SJSA1 (cell line): ENCODE results near the gene ROBO2. TPM values are rescaled to one million over a fixed set of nuclear protein-coding genes. Genes with fewer than 3 reads are reported as not detected.

Experiments
- DNase-seq, 2 experiments: peaks; one replicate each; pipeline ENCODE4 v3.0.0-alpha.2; 2015 to 2020; ENCODE audit warnings: low spot score in 2 of 2, low read depth in 1 of 2
- H3K27ac ChIP-seq: fragments of 250-450 bp; sonication (Bioruptor Pico); 2 replicates; pipeline ENCODE4 v1.5.1; 2020; ENCODE audit warnings: mild to moderate bottlenecking, moderate library complexity
- H3K27me3 ChIP-seq: fragments of 250-450 bp; sonication (Bioruptor Pico); replicated peaks from 2 replicates; pipeline ENCODE4 v1.5.1; 2020; ENCODE audit warnings: mild to moderate bottlenecking, moderate library complexity
- H3K36me3 ChIP-seq: fragments of 250-450 bp; sonication (Bioruptor Pico); 2 replicates; pipeline ENCODE4 v1.5.1; 2020; ENCODE audit warnings: mild to moderate bottlenecking
- H3K4me1 ChIP-seq: fragments of 250-450 bp; sonication (Bioruptor Pico); replicated peaks from 2 replicates; pipeline ENCODE4 v1.6.1; 2021; ENCODE audit warnings: mild to moderate bottlenecking
- H3K4me3 ChIP-seq: fragments of 250-450 bp; sonication (Bioruptor Pico); 2 replicates; pipeline ENCODE4 v1.5.1; 2020; ENCODE audit warnings: mild to moderate bottlenecking
- H3K9me3 ChIP-seq: fragments of 250-450 bp; sonication (Bioruptor Pico); replicated peaks from 2 replicates; pipeline ENCODE4 v1.5.1; 2020; ENCODE audit warnings: mild to moderate bottlenecking
- total RNA-seq: library from RNA; depleted of rRNA; stranded (reverse); fragments of >200 nt; shearing (Covaris generic); gene quantifications from 2 replicates; pipeline ENCODE4 v1.2.3, GENCODE V29; 2014

Gene ROBO2
- total RNA-seq, 1 experiment from 2014 or later: not detected

- peaks cover 26% of the 10 kb centered on the region for H3K27me3 ChIP-seq
- H3K27ac ChIP-seq: no peak overlapping the region
- H3K4me3 ChIP-seq: no peak overlapping the region
- no peaks in the 10 kb centered on the region for H3K4me1 ChIP-seq
- H3K9me3 ChIP-seq: no peaks in the 10 kb centered on the region
- no peaks in the 10 kb centered on the region for H3K36me3 ChIP-seq
- DNase-seq: no peak
Observed at GRCh38 chr3:77040216-77040615, 317 bp downstream of the ROBO2 start.

- no peaks in the 10 kb centered on the region for H3K9me3 ChIP-seq
- H3K4me3 ChIP-seq: no peak overlapping the region
- DNase-seq: no peak
- H3K4me1 ChIP-seq: no peaks in the 10 kb centered on the region
- H3K27ac ChIP-seq: no peak overlapping the region
- H3K36me3 ChIP-seq: no peaks in the 10 kb centered on the region
- peaks cover 26% of the 10 kb centered on the region for H3K27me3 ChIP-seq
Observed at GRCh38 chr3:77040926-77041722, 1.2 kb downstream of the ROBO2 start.

- DNase-seq: no peak
- Histone ChIP-seq H3K27me3 (peaks cover 26% of the 10 kb centered on the region), H3K27ac (no peak overlapping the region), H3K36me3 (no peaks in the 10 kb centered on the region), H3K9me3 (no peaks in the 10 kb centered on the region), H3K4me1 (no peaks in the 10 kb centered on the region), H3K4me3 (no peak overlapping the region)
Observed at GRCh38 chr3:77041811-77042210, 1.9 kb downstream of the ROBO2 start.

GRCh38 chr3:77042343-77042742, 2.4 kb downstream of the ROBO2 start:
- Histone ChIP-seq H3K36me3 (no peaks in the 10 kb centered on the region), H3K27ac (no peak overlapping the region), H3K4me1 (no peaks in the 10 kb centered on the region), H3K9me3 (no peaks in the 10 kb centered on the region), H3K27me3 (peaks cover 26% of the 10 kb centered on the region), H3K4me3 (no peak overlapping the region)
- DNase-seq: no peak

- H3K4me3 ChIP-seq: no peak overlapping the region
- H3K27ac ChIP-seq: no peak overlapping the region
- peaks cover 25% of the 10 kb centered on the region for H3K27me3 ChIP-seq
- H3K36me3 ChIP-seq: no peaks in the 10 kb centered on the region
- no peaks in the 10 kb centered on the region for H3K9me3 ChIP-seq
- DNase-seq: no peak
- no peaks in the 10 kb centered on the region for H3K4me1 ChIP-seq
Observed at GRCh38 chr3:77042882-77043281, 3.0 kb downstream of the ROBO2 start.

GRCh38 chr3:77045686-77046085, 5.8 kb downstream of the ROBO2 start:
- Histone ChIP-seq H3K9me3 (no peaks in the 10 kb centered on the region), H3K36me3 (no peaks in the 10 kb centered on the region), H3K4me1 (no peaks in the 10 kb centered on the region), H3K27me3 (0 out of 2 replicates have a peak, but pooled peaks cover 5% of the 10 kb centered on the region), H3K27ac (no peak overlapping the region), H3K4me3 (no peak overlapping the region)
- no peak for DNase-seq

GRCh38 chr3:77048186-77048585, 8.3 kb downstream of the ROBO2 start:
- H3K36me3 ChIP-seq: no peaks in the 10 kb centered on the region
- no peak overlapping the region for H3K4me3 ChIP-seq
- H3K27me3 ChIP-seq: no peaks in the 10 kb centered on the region
- H3K27ac ChIP-seq: no peak overlapping the region
- no peak for DNase-seq
- no peaks in the 10 kb centered on the region for H3K4me1 ChIP-seq
- H3K9me3 ChIP-seq: no peaks in the 10 kb centered on the region

- H3K36me3 ChIP-seq: no peaks in the 10 kb centered on the region
Observed at GRCh38 chr3:77051591-77051990, 11.7 kb downstream of the ROBO2 start.

GRCh38 chr3:77052051-77052501, 12.2 kb downstream of the ROBO2 start:
- no peaks in the 10 kb centered on the region for H3K9me3 ChIP-seq
- H3K36me3 ChIP-seq: no peaks in the 10 kb centered on the region
- H3K4me1 ChIP-seq: no peaks in the 10 kb centered on the region
- H3K27me3 ChIP-seq: no peaks in the 10 kb centered on the region
- no peak overlapping the region for H3K4me3 ChIP-seq
- H3K27ac ChIP-seq: no peak overlapping the region
- no peak for DNase-seq

More at GRCh38 chr3:77051591-77051990, 11.7 kb downstream of the ROBO2 start:
- no peak for DNase-seq
- Histone ChIP-seq H3K27me3 (no peaks in the 10 kb centered on the region), H3K27ac (no peak overlapping the region), H3K4me3 (no peak overlapping the region), H3K9me3 (no peaks in the 10 kb centered on the region), H3K4me1 (no peaks in the 10 kb centered on the region)

- H3K36me3 ChIP-seq: no peaks in the 10 kb centered on the region
Observed at GRCh38 chr3:77052733-77053670, 13.1 kb downstream of the ROBO2 start.

GRCh38 chr3:77053795-77054194, 13.9 kb downstream of the ROBO2 start:
- no peaks in the 10 kb centered on the region for H3K9me3 ChIP-seq
- no peaks in the 10 kb centered on the region for H3K27me3 ChIP-seq
- no peak for DNase-seq
- no peak overlapping the region for H3K27ac ChIP-seq
- no peak overlapping the region for H3K4me3 ChIP-seq
- H3K36me3 ChIP-seq: no peaks in the 10 kb centered on the region
- no peaks in the 10 kb centered on the region for H3K4me1 ChIP-seq

More at GRCh38 chr3:77052733-77053670, 13.1 kb downstream of the ROBO2 start:
- no peak for DNase-seq
- H3K4me3 ChIP-seq: no peak overlapping the region
- H3K27ac ChIP-seq: no peak overlapping the region
- no peaks in the 10 kb centered on the region for H3K9me3 ChIP-seq
- no peaks in the 10 kb centered on the region for H3K4me1 ChIP-seq
- H3K27me3 ChIP-seq: no peaks in the 10 kb centered on the region

GRCh38 chr3:77055841-77056341, 16.0 kb downstream of the ROBO2 start:
- Histone ChIP-seq H3K4me1 (no peaks in the 10 kb centered on the region), H3K27me3 (no peaks in the 10 kb centered on the region), H3K4me3 (no peak overlapping the region), H3K9me3 (no peaks in the 10 kb centered on the region), H3K27ac (no peak overlapping the region), H3K36me3 (no peaks in the 10 kb centered on the region)
- DNase-seq: no peak

GRCh38 chr3:77059354-77059753, 19.5 kb downstream of the ROBO2 start:
- Histone ChIP-seq H3K36me3 (no peaks in the 10 kb centered on the region), H3K4me3 (no peak overlapping the region), H3K9me3 (peaks cover 3% of the 10 kb centered on the region; the same call in 1 of the 2 replicates), H3K27ac (no peak overlapping the region), H3K4me1 (no peaks in the 10 kb centered on the region), H3K27me3 (no peaks in the 10 kb centered on the region)
- DNase-seq: no peak

GRCh38 chr3:77063423-77063822, 23.5 kb downstream of the ROBO2 start:
- no peak for DNase-seq
- Histone ChIP-seq H3K4me3 (no peak overlapping the region), H3K9me3 (peaks cover 3% of the 10 kb centered on the region; the same call in 1 of the 2 replicates), H3K27ac (no peak overlapping the region), H3K27me3 (no peaks in the 10 kb centered on the region), H3K4me1 (no peaks in the 10 kb centered on the region), H3K36me3 (no peaks in the 10 kb centered on the region)
